ENCODE data around the gene SH3D19.
"Not testable (repeated sequence)": the region's sequence is repeated elsewhere in the genome, so short reads cannot be mapped to it uniquely, and the experiment has no call there.

The SH3D19 gene

GRCh38 chr4:151276787-151277562 is 48.4 kb downstream of the SH3D19 start, which contains the start of gene PRSS48:
Gene PRSS48, plus strand, starts transcription at chr4:151277161. Its CDS starts 12 bp downstream, at chr4:151277173.
- Histone ChIP-seq H3K4me1 (ENCODE audit: control insufficient read depth, insufficient read depth, low read length, unreplicated experiment) (no peaks in the 10 kb centered on the region), H3K27ac (ENCODE audit: low read depth, low read length) (no peak within 1 kb of the TSS), H3K4me3 (ENCODE audit: low read depth, low read length) (no peak within 1 kb of the TSS), H3K36me3 (ENCODE audit: insufficient read depth, low read length) (no peaks in the 10 kb centered on the region), H3K27me3 (ENCODE audit: insufficient read depth, low read length) (no peaks in the 10 kb centered on the region), H3K79me2 (ENCODE audit: control insufficient read depth, insufficient read depth, low read length, unreplicated experiment) (no peaks in the 10 kb centered on the region), H2AFZ (ENCODE audit: low read length, unreplicated experiment) (no peak within 1 kb of the TSS)

GRCh38 chr4:151268905-151269304 is 56.5 kb downstream of the SH3D19 start:
- H3K27ac ChIP-seq (ENCODE audit: low read depth, low read length); H3K27me3 ChIP-seq (ENCODE audit: insufficient read depth, low read length); H3K36me3 ChIP-seq (ENCODE audit: insufficient read depth, low read length); H3K79me2 ChIP-seq (ENCODE audit: control insufficient read depth, insufficient read depth, low read length, unreplicated experiment); H3K4me3 ChIP-seq (ENCODE audit: low read depth, low read length); H3K4me1 ChIP-seq (ENCODE audit: control insufficient read depth, insufficient read depth, low read length, unreplicated experiment); H2AFZ ChIP-seq (ENCODE audit: low read length, unreplicated experiment): not testable (repeated sequence)

- H3K27ac ChIP-seq (ENCODE audit: low read depth, low read length), result no peak overlapping the region
- no peak overlapping the region for H2AFZ ChIP-seq (ENCODE audit: low read length, unreplicated experiment)
- H3K4me1 ChIP-seq (ENCODE audit: control insufficient read depth, insufficient read depth, low read length, unreplicated experiment), result peaks cover 7% of the 10 kb centered on the region
- no peaks in the 10 kb centered on the region for H3K79me2 ChIP-seq (ENCODE audit: control insufficient read depth, insufficient read depth, low read length, unreplicated experiment)
- H3K27me3 ChIP-seq (ENCODE audit: insufficient read depth, low read length), result no peaks in the 10 kb centered on the region
- no peaks in the 10 kb centered on the region for H3K36me3 ChIP-seq (ENCODE audit: insufficient read depth, low read length)
- no peak overlapping the region for H3K4me3 ChIP-seq (ENCODE audit: low read depth, low read length)
Measured at GRCh38 chr4:151267822-151268535, 57.4 kb downstream of the SH3D19 start.

- Histone ChIP-seq H2AFZ (ENCODE audit: low read length, unreplicated experiment) (no peak overlapping the region), H3K27me3 (ENCODE audit: insufficient read depth, low read length) (no peaks in the 10 kb centered on the region), H3K4me3 (ENCODE audit: low read depth, low read length) (no peak overlapping the region), H3K79me2 (ENCODE audit: control insufficient read depth, insufficient read depth, low read length, unreplicated experiment) (peaks cover 3% of the 10 kb centered on the region), H3K27ac (ENCODE audit: low read depth, low read length) (no peak overlapping the region), H3K36me3 (ENCODE audit: insufficient read depth, low read length) (no peaks in the 10 kb centered on the region), H3K4me1 (ENCODE audit: control insufficient read depth, insufficient read depth, low read length, unreplicated experiment) (peaks cover 7% of the 10 kb centered on the region)
Measured at GRCh38 chr4:151267104-151267503, 58.3 kb downstream of the SH3D19 start.

- peaks cover 3% of the 10 kb centered on the region for H3K79me2 ChIP-seq (ENCODE audit: control insufficient read depth, insufficient read depth, low read length, unreplicated experiment)
- no peak overlapping the region for H3K4me3 ChIP-seq (ENCODE audit: low read depth, low read length)
- H2AFZ ChIP-seq (ENCODE audit: low read length, unreplicated experiment), result no peak overlapping the region
- H3K27me3 ChIP-seq (ENCODE audit: insufficient read depth, low read length), result no peaks in the 10 kb centered on the region
- no peaks in the 10 kb centered on the region for H3K36me3 ChIP-seq (ENCODE audit: insufficient read depth, low read length)
- H3K4me1 ChIP-seq (ENCODE audit: control insufficient read depth, insufficient read depth, low read length, unreplicated experiment), result peaks cover 7% of the 10 kb centered on the region
- H3K27ac ChIP-seq (ENCODE audit: low read depth, low read length), result no peak overlapping the region
Measured at GRCh38 chr4:151266497-151266896, 58.9 kb downstream of the SH3D19 start.

GRCh38 chr4:151263455-151263854 is 62.0 kb downstream of the SH3D19 start:
- Histone ChIP-seq H3K36me3 (ENCODE audit: insufficient read depth, low read length) (no peaks in the 10 kb centered on the region), H3K4me1 (ENCODE audit: control insufficient read depth, insufficient read depth, low read length, unreplicated experiment) (peaks cover 7% of the 10 kb centered on the region), H3K27me3 (ENCODE audit: insufficient read depth, low read length) (no peaks in the 10 kb centered on the region), H2AFZ (ENCODE audit: low read length, unreplicated experiment) (no peak overlapping the region), H3K27ac (ENCODE audit: low read depth, low read length) (no peak overlapping the region), H3K4me3 (ENCODE audit: low read depth, low read length) (no peak overlapping the region), H3K79me2 (ENCODE audit: control insufficient read depth, insufficient read depth, low read length, unreplicated experiment) (peaks cover 3% of the 10 kb centered on the region)

- H2AFZ ChIP-seq (ENCODE audit: low read length, unreplicated experiment), result no peak overlapping the region
- H3K79me2 ChIP-seq (ENCODE audit: control insufficient read depth, insufficient read depth, low read length, unreplicated experiment), result peaks cover 5% of the 10 kb centered on the region
Measured at GRCh38 chr4:151260526-151260925, 64.9 kb downstream of the SH3D19 start.

GRCh38 chr4:151259752-151260151 is 65.7 kb downstream of the SH3D19 start:
- Histone ChIP-seq H3K4me1 (ENCODE audit: control insufficient read depth, insufficient read depth, low read length, unreplicated experiment) (no peaks in the 10 kb centered on the region), H3K36me3 (ENCODE audit: insufficient read depth, low read length) (no peaks in the 10 kb centered on the region), H3K4me3 (ENCODE audit: low read depth, low read length) (no peak overlapping the region)

More at GRCh38 chr4:151260526-151260925, 64.9 kb downstream of the SH3D19 start:
- Histone ChIP-seq H3K36me3 (ENCODE audit: insufficient read depth, low read length) (no peaks in the 10 kb centered on the region), H3K27ac (ENCODE audit: low read depth, low read length) (no peak overlapping the region), H3K4me3 (ENCODE audit: low read depth, low read length) (no peak overlapping the region), H3K4me1 (ENCODE audit: control insufficient read depth, insufficient read depth, low read length, unreplicated experiment) (no peaks in the 10 kb centered on the region), H3K27me3 (ENCODE audit: insufficient read depth, low read length) (no peaks in the 10 kb centered on the region)

GRCh38 chr4:151257704-151258103 is 67.7 kb downstream of the SH3D19 start:
- H3K4me1 ChIP-seq (ENCODE audit: control insufficient read depth, insufficient read depth, low read length, unreplicated experiment), result no peaks in the 10 kb centered on the region
- H3K79me2 ChIP-seq (ENCODE audit: control insufficient read depth, insufficient read depth, low read length, unreplicated experiment), result peaks cover 5% of the 10 kb centered on the region

More at GRCh38 chr4:151259752-151260151, 65.7 kb downstream of the SH3D19 start:
- Histone ChIP-seq H3K79me2 (ENCODE audit: control insufficient read depth, insufficient read depth, low read length, unreplicated experiment) (peaks cover 5% of the 10 kb centered on the region), H3K27ac (ENCODE audit: low read depth, low read length) (no peak overlapping the region), H2AFZ (ENCODE audit: low read length, unreplicated experiment) (no peak overlapping the region), H3K27me3 (ENCODE audit: insufficient read depth, low read length) (no peaks in the 10 kb centered on the region)

GRCh38 chr4:151256134-151256533 is 69.3 kb downstream of the SH3D19 start:
- no peak overlapping the region for H3K4me3 ChIP-seq (ENCODE audit: low read depth, low read length)
- peaks cover 2% of the 10 kb centered on the region for H3K79me2 ChIP-seq (ENCODE audit: control insufficient read depth, insufficient read depth, low read length, unreplicated experiment)

More at GRCh38 chr4:151257704-151258103, 67.7 kb downstream of the SH3D19 start:
- H3K4me3 ChIP-seq (ENCODE audit: low read depth, low read length), result no peak overlapping the region
- H3K36me3 ChIP-seq (ENCODE audit: insufficient read depth, low read length), result no peaks in the 10 kb centered on the region
- no peaks in the 10 kb centered on the region for H3K27me3 ChIP-seq (ENCODE audit: insufficient read depth, low read length)
- no peak overlapping the region for H2AFZ ChIP-seq (ENCODE audit: low read length, unreplicated experiment)
- H3K27ac ChIP-seq (ENCODE audit: low read depth, low read length), result no peak overlapping the region

GRCh38 chr4:151255680-151256079 is 69.7 kb downstream of the SH3D19 start:
- H2AFZ ChIP-seq (ENCODE audit: low read length, unreplicated experiment); H3K4me3 ChIP-seq (ENCODE audit: low read depth, low read length); H3K79me2 ChIP-seq (ENCODE audit: control insufficient read depth, insufficient read depth, low read length, unreplicated experiment); H3K27me3 ChIP-seq (ENCODE audit: insufficient read depth, low read length); H3K4me1 ChIP-seq (ENCODE audit: control insufficient read depth, insufficient read depth, low read length, unreplicated experiment); H3K27ac ChIP-seq (ENCODE audit: low read depth, low read length); H3K36me3 ChIP-seq (ENCODE audit: insufficient read depth, low read length): not testable (repeated sequence)

More at GRCh38 chr4:151256134-151256533, 69.3 kb downstream of the SH3D19 start:
- Histone ChIP-seq H3K27ac (ENCODE audit: low read depth, low read length) (no peak overlapping the region), H3K27me3 (ENCODE audit: insufficient read depth, low read length) (no peaks in the 10 kb centered on the region), H2AFZ (ENCODE audit: low read length, unreplicated experiment) (no peak overlapping the region), H3K4me1 (ENCODE audit: control insufficient read depth, insufficient read depth, low read length, unreplicated experiment) (peaks cover 3% of the 10 kb centered on the region), H3K36me3 (ENCODE audit: insufficient read depth, low read length) (no peaks in the 10 kb centered on the region)
